ENCODE results near the gene ADNP. TPM values are rescaled to one million over a fixed set of nuclear protein-coding genes. Genes with fewer than 3 reads are reported as not detected.

The ADNP gene
- total RNA-seq, 1 experiment from 2014 or later, result 25.5 TPM

DNA sequence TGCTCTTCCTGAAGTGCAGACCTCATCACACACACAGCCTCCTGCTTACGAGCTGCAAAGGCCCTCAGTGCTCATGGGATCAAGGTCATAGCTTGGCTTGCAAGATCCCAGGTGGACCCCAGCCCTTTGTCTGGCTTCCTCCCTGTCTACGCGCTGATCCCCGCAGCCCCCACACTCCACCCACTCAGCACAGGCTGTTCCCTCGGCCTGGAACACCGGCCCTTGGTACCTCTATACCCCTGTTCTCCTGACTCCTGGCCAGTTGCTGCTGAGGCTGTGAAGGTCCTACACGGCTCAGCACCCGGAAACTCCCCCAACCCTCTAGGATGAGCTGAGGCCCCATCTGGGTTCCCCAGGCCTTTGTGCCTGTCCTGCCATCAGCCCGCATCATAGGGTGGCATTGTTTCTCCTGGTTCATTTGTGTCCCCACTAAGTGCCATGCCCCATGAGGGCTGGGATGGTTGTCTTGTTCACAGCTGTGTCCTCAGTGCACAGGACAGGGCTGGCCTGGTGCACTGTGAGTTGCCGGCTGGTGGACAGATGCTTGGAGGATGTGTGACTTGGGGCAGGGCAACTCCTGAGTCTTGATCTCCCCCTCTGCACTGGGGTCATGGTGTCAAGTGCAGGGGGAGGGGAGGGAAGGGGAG is 57.0 kb downstream of the ADNP start:
- DNase-seq (ENCODE audit: low read depth), result no peak

DNA sequence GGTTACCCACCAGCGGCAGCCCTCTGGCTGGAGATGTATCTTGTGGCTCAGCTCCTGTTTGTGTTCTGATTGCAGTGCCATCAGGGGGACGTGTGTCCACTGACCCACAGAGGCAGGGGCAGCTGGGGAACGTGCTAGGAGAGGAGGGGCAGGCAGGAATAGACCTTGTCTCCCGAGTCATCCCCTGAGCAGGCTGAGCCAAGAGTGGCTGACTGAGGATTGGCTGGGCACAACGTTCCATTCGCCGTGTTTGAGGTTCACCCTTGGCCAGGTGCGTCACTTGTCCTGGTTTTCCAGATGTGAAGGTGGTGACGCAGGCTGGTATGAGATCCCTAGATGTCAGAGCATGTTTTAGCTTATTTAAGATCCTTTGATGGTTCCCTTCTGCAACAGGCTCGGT is 57.7 kb downstream of the ADNP start:
- no peak for DNase-seq (ENCODE audit: low read depth)

DNA sequence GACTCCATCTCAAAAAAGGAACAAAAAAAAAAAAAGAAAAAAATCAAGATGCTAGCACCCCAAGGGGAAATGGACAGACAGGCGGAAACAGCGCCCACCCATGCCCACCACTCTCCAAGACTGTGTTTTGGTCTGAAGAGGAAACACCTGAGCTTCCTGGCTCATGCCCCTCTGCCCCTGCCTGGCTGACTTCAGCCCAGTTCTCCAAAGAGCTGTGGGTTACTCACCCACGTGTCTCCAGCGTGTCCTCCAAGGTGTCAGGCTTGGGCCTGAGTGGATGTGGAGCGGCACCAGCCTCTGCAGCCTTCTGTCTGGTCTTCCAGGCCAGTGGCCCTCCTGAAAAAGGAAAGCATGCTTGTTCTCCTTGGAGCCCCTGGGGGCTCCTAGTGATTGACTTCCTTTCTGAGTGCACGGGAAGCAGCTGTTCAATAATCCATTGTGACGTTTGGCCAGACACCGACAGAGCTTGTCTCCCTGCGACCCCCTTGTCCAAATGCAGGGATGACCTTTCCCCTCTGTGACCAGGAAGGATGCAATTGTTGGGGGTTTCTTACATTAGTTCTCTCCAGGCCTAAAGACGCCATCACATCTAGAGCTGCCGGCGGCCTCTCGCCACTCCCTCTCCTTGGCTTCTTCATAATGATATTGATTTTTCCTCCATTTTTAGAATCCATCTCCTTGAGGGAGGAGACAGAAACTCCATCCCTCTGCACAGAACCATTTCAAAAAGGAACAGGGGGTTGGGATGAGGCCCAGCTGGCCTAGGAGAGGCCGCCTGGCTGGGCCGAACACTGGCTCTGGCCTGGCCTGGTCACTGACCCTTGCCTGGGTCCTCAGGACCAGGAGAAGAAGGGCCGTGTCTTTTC is 58.4 kb downstream of the ADNP start:
- no peak for DNase-seq (ENCODE audit: low read depth)

DNA sequence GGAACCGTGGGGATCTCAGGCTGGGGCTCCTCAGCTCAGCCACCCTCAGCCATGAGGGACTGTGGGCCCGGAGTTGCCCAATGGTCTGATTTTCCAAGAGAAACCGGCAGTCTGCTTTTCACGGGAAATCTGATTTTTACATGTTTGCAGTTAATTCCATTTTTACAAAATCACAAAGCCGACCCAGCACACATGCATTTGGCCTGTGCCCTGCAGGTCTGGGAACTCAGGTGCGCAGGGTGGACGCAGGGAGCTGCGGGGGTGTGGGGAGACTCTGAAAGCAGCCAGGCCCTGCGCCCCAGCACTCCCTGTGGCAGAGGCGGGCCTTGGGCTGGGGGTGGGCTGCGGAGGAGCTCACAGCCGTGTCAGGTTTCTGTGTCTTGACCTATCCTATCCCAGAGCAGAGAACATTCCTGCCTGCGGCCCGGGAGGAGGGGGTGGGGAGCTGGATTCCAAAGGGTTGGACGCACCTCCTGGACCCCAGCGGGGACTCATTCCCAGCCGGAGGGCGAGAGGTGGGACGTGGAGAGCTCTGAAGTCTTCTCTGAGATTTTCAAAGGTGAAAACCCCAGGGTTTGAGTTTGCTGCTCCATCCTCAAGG is 60.6 kb downstream of the ADNP start:
- no peak for DNase-seq (ENCODE audit: low read depth)

DNA sequence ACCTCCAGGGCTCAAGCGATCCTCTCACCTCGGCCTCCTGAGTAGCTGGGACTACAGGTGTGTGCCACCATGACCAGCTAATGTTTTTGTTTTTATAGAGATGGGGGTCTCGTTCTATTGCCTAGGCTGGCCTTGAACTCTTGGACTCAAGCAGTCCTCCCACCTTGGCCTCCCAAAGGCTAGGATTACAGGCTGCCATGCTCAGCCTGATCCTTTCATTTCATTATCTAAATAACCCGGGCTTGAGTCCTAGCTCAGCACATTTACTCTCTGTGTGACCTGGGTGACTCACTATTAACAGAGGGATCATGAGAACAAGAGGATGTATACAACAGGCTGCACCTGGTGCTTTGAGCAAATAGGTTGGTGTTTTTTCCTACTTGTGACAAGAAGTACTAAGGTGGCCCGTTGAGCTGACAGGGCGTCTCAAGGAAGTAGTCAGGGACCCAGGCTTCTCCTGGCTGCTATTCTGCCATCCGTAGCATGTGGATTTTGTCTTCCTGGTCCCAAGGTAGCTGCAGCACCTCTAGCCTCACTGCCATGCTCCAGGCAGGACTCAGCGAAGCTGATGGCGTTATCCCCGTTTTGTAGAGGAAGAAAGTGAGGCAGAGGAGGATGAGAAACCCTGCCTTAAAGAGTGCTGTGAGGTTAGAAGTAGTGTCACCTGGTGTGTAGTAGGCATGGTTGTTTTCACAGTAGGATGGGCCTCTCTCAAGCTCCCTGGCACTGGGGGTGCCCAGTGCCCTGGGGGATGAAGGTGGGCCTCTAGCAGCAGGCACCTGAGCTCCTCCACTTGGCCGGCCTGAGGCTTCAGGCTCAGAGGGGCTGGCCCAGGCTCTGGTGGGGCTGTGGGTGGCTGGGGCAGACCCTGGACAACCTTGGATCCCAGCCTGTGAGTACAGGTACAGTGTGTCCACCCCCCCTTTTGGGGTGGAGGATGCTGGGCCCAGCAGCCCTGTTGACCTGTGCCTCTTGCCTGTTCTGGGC is 62.4 kb downstream of the ADNP start:
- DNase-seq (ENCODE audit: low read depth), result no peak

DNA sequence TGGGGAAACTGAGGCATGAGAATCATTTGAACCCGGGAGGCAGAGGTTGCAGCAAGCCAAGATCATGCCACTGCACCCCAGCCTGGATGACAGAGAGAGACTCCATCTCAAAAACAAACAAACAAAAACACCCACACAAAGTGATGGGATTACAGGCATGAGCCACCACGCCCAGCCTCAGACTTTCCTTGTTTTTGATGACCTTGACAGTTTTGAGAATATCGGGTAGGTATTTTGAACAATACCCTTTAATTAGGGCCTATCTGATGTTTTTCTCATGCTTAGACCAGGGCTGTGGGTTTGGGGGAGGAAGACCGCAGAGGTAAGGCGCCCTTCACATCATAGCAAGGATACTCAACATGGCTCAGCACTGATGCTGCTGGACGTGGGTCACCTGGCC is 63.4 kb downstream of the ADNP start:
- DNase-seq (ENCODE audit: low read depth), result no peak

DNA sequence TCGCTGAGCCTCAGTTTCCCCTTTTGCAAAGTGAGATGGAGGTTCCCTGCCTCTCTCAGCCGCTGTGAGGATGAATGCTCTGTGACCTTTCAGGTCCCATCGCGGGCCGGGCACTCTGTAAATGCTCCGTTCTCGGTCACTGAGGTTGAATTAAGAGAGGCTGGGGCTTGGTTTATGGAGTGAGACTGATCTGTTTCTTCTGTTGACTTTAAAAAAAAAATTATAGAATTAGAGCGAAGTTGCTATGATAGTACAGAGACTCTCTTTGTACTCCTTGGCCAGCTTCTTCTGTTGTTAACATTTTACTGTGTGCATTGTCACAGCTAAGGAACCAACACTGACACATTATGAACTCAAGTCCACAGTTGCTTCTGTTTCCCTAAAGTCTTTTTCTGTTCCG is 64.4 kb downstream of the ADNP start:
- DNase-seq (ENCODE audit: low read depth), result no peak

DNA sequence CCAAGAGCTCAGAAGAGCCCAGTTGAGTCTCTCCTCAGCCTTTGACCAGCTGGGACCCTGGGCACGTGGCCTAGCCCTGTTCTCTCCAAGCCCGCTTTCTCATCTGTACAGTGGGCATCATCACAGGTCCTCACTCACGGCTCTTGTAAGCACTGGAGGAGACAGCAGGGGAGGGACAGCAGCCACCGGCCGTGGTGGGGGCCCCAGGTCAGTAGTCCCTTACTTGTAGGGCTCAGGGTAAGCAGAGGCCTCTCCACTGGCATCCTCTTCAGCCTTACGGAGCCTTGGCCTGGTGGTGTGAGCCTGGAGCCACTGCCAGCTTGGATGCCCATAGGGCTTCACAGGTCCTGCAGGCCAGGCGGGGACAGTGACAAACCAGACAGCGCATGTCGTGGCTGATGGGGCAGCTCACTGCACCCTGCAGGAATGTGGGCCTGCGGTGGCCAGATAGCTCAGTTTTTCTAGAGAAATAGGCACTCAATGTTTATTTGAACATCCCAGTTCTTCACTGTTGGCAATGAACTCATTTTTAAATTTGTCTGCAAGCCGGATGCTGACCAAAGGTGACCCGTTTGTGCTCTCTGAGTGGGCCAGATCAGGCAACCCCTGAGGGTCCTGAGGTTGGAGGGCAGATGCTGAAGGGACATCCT is 65.1 kb downstream of the ADNP start:
- no peak for DNase-seq (ENCODE audit: low read depth)

DNA sequence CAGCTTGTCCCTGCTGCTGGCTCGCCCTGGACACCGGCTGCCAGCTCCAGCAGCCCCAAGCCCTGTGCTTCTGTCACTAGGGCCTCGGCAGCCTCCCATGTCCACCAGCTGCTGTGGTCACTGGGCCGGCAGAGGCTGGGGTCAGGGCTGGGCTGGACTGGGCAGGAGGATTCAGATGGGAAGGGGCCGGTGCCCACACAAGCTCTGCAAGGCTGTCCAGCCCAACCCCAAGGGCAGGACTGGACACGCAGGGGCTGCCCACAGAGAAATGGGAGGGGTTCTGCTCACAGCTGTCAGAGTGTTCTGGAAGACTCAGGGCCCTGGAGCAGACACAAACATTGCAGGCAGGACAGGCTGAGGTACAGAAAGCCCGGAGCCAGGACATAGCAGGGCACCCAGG is 65.6 kb downstream of the ADNP start:
- DNase-seq (ENCODE audit: low read depth), result peak; percentile 43

DNA sequence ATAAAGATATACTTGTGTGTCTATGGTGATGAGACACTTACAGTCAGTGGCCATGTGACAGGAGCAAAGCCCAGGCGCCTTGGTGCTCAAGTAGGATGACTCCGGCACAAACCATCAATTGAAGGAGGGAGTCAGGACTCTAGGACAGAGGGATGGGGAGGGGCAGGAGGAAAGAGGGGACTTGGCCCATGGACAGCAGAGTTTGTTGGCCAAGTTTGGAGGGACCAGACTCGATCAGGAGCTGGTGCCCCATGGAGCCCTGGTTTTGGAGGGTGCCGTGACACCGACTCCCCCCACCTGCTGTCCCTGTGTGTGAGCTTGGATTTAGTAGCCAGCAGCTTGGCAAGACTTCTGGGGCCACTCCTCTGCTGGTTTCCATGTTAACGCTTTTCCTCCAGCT is 66.1 kb downstream of the ADNP start:
- DNase-seq (ENCODE audit: low read depth), result no peak

DNA sequence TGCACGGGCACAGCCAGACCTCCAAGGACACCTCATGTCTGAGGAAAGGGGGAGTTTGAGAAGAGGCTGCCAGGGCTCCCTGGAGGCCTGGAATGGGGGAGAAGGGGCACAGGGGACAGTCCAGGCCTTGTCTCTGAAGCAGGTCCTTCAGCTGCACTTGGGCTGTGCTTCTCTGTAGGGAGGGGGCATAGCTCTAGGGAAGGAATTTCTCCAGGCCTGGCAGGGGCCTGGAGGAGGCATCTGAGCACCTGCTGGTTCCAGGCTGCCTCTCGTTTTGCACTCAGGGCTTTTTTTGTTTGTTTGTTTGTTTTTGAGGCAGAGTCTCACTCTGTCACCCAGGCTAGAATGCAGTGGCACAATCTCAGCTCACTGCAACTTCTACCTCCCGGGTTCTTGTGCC is 68.7 kb downstream of the ADNP start:
- no peak for DNase-seq (ENCODE audit: low read depth)

DNA sequence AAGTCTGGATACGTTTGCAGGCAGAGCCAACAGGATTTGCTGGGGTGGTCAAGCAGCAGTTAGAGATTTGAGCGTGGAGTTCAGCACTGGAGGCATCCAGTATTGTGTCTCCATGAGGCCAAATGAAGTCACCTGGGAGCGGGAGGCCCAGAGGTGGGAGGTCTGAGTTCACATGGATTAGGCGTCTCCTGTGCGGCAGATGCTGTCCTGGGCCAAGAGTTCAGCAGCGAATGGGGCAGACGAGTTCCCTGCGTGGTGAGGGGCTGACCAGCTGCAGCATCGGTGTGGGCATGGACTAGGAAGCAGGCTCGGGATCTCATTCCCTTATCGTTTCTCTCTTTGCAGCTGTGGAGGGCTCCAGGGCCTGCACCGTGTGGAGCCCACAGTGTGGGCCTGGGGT is 70.2 kb downstream of the ADNP start:
- no peak for DNase-seq (ENCODE audit: low read depth)

DNA sequence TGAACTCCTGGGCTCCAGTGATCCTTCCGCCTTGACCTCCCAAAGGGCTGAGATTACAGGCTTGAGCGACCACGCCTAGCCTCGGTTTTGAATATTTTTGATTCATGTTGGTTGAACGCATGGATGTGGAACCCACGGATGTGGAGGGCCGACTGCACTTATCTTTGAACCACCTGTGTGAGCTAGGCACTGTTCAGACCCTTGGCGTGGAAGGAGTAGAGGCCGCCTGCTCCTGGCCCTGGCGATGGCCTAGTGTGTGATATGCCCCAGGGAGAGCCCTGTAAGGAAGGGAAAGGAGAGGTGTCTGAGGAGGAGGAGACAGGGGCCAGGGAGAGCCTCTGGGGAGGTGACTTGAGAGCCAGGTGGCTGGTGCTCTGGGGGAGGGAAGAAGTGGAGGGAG is 72.1 kb downstream of the ADNP start:
- no peak for DNase-seq (ENCODE audit: low read depth)

DNA sequence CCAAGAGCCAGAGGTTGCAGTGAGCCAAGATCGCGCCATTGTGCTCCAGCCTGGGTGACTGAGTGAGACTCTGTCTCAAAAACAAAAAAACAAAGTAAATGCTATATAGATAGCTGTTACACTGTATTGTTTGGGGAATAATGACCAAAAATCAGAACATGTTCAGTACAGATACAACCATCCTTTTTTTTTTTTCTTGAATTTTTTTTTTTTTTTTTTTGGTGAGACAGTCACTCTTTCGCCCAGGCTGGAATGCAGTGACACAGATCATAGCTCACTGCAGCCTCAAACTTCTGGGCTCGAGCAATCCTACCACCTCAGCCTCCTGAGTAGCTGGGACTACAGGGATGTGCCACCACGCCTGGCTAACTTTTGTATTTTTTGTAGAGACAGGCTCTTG is 72.7 kb downstream of the ADNP start:
- DNase-seq (ENCODE audit: low read depth), result no peak

DNA sequence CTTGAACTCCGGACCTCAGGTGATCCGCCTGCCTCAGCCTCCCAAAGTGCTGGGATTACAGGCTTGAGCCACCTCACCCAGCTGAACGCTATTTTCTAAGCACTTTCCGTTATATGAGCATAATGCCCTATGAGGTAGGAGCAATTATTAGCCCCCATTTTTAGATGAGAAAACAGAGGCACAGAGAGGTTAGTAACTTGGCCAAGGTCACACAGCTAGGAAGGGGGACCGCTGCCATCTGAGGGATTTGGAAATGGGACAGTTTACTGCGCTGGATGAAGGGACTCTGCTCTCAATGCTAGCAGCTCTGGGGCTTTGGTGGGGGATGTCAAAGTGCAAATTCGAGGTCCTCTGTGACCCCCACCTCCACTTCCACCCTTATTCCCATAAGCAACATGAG is 73.9 kb downstream of the ADNP start:
- no peak for DNase-seq (ENCODE audit: low read depth)

DNA sequence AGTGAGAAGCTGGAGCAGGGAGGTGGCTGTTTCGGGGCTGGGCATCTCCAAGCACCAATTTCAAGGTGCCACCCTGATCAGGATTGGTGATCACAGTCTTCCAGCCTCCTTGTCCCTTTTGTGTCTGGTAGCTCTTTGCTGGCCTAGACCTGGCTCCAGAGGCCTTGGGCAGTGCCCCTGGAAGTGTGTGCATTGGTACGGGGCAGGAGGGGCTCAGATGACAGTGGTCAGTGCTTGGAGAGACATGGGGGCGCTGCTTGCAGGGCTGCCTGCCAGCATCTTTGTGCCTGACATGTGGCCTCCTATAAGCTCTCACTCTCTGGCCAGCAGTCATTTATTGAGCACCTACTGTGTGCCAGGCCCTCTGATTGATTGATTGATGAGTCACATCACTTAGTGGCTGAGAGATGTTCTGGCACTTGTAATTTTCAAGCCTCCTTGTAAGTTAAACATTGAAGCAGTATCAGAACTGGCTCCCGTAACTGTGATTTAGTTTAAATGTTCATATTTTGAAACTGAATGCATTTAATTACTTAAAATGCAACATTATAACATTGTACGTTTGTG is 74.7 kb downstream of the ADNP start:
- DNase-seq (ENCODE audit: low read depth), result no peak

DNA sequence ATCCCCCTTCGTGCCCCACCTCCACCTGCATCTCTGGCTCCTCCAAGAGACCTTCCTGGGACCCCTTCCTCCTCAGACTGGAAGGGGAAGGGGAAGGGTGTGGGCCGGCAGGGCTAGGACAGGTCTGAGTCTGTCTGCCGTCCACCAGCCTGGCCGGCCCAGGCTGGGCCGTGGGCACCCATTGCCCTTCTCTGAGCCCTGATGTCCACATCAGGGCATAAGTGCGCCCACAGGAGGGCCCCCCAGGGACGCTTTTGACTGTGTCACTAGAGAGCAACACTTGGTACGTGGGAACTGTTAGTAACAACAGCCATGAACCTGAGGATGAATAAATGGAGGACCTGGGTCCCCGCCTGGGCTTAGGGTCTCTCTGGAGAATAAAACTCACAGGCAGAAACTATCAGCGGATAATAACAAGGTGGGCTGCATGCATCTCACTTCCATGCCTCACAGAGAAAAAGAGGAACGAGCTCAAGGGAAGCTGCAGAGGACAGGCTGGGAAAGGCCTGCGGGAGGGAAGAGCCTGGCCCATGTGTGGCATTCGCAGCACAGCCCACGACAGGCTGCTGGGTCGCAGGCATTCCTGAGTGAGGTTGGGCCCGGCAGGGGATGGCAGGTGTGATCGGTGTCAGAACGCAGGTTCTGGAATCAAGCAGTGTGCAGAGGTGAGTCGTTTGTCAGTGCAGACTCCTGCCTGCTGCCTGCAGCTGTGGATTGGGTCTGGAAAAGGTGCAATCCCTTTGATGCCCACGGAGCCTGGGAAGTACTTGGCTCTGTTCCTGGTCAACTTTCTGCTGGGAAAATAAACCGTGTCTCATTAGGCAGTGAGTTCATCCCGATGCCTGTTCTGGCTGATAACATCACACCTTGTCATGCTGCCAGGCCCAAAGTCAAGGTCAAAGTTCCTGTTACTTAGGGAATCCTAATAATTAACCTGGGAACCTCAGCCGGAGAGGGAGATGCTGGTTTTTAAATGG is 75.5 kb downstream of the ADNP start:
- DNase-seq (ENCODE audit: low read depth), result no peak

DNA sequence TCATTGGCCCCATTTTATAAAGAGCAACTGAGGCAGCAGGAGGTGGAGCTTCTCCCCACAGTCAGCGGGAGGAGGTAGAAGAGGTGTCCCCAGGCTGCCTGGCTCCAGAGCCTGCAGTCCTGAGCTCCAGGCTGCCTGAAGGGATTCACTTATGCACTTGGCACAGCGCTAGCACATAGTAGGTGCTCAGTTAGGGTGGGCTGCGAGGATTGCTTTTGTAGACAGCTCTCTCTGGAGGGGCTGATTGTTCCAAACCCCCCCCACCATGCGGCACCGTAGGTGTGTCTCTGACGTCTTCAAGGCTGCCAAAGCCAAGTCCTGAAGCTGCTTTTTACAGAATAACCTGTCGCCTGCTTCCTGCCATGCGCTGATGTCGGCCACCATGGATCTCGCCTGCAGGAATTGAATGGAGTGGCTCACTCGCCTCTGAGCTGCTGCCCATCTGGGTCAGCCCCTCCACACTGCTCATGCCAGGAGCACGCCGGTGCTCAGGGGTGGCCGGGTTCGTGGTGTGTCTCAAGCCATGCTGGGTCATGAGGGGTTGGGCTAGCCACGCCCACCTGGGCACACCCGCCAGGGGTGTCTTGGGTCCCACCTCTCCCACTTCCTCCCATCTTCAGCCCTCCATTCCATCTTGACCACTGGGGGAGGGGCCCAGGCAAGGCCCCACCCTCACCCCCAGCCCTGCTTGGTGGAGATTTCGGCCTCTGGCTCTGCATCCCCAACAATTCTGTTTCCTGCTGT is 76.6 kb downstream of the ADNP start:
- no peak for DNase-seq (ENCODE audit: low read depth)

DNA sequence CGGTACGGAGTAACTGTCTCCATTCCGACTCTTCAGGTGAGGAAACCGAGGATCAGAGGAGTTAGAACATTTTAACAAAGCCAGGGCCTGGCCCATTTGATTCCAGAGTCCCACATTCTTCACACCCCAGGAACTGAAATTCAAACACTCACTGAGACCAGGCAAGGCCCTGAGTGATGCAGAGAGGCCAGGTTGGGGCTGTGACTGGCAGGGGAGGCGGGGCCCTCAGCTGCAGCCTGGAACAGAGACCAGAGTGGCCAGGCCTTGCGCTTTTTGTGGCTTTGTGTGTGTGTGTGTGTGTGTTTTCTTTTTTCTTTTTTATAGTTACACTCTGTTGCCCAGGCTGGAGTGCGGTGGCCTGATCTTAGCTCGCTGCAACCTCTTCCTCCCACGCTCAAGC is 79.2 kb downstream of the ADNP start:
- DNase-seq (ENCODE audit: low read depth), result no peak

Data from LHCN-M2 (cell line).